Liver (tissue), 9 donors: ENCODE results near the gene HRC. TPM values are rescaled to one million over a fixed set of nuclear protein-coding genes. Genes with fewer than 3 reads are reported as not detected.

ENCODE experiments used
- DNase-seq: peaks from one replicate; pipeline ENCODE4 v3.0.0-alpha.2; 2017; ENCODE audit warnings: low spot score
- H3K27ac ChIP-seq, 2 donors: one replicate each; pipeline ENCODE4 v1.7.0; 2013; ENCODE audit warnings: inconsistent platforms in 2 of 2, low read length in 2 of 2, control low read depth in 1 of 2, low read depth in 1 of 2, mild to moderate bottlenecking in 1 of 2
- H3K27me3 ChIP-seq, 4 donors: one replicate each; pipeline versions ENCODE4 v1.6.1 to v1.7.0; 2013; ENCODE audit warnings: low read length in 3 of 4, inconsistent platforms in 1 of 4, mild to moderate bottlenecking in 1 of 4, moderate library complexity in 1 of 4; ENCODE audit not compliant: control insufficient read depth in 4 of 4, insufficient read depth in 4 of 4
- H3K36me3 ChIP-seq, 4 donors: one replicate each; pipeline versions ENCODE4 v1.6.1 to v1.7.0; 2013; ENCODE audit warnings: low read length in 3 of 4, mild to moderate bottlenecking in 3 of 4, low read depth in 1 of 4, moderate library complexity in 1 of 4; ENCODE audit not compliant: control insufficient read depth in 4 of 4, insufficient read depth in 3 of 4
- H3K4me1 ChIP-seq, 4 donors: one replicate each; pipeline versions ENCODE4 v1.6.1 to v1.7.0; 2013; ENCODE audit warnings: low read length in 3 of 4, mild to moderate bottlenecking in 3 of 4, moderate library complexity in 1 of 4; ENCODE audit not compliant: control insufficient read depth in 4 of 4, insufficient read depth in 4 of 4
- H3K4me3 ChIP-seq, 3 donors: one replicate each; pipeline versions ENCODE4 v1.6.1 to v1.7.0; 2013; ENCODE audit warnings: low read length in 3 of 3, control low read depth in 1 of 3, low read depth in 1 of 3, mild to moderate bottlenecking in 1 of 3
- H3K9ac ChIP-seq, 2 donors: one replicate each; pipeline ENCODE4 v1.7.0; 2013; ENCODE audit warnings: low read length in 2 of 2, mild to moderate bottlenecking in 2 of 2, moderate library complexity in 2 of 2, control low read depth in 1 of 2, low read depth in 1 of 2
- H3K9me3 ChIP-seq, 4 donors: one replicate each; pipeline versions ENCODE4 v1.6.1 to v1.7.0; 2013; ENCODE audit warnings: low read length in 3 of 4; ENCODE audit not compliant: control insufficient read depth in 4 of 4
- CTCF ChIP-seq: fragments of 150-350 bp; IDR thresholded peaks from 2 replicates; pipeline ENCODE4 v1.5.1; 2017; ENCODE audit warnings: improper control_type of control experiment, low read depth, low read length; ENCODE audit not compliant: missing input control
- EGR1 ChIP-seq, 2 donors: IDR thresholded peaks; 2 replicates each; pipeline ENCODE4 v1.6.1; 2016 to 2018; ENCODE audit warnings: antibody characterized with exemption in 2 of 2, low read depth in 2 of 2
- FOXA1 ChIP-seq: IDR thresholded peaks from 2 replicates; pipeline ENCODE4 v1.6.1; 2016; ENCODE audit warnings: antibody characterized with exemption
- FOXA2 ChIP-seq: IDR thresholded peaks from 2 replicates; pipeline ENCODE4 v1.6.1; 2016; ENCODE audit warnings: antibody characterized with exemption
- GABPA ChIP-seq, 2 donors: IDR thresholded peaks in 1 of 2; conservative IDR thresholded peaks in 1 of 2; 2 replicates each; pipeline ENCODE4 v1.6.1; 2016; ENCODE audit warnings: antibody characterized with exemption in 2 of 2, mild to moderate bottlenecking in 1 of 2, moderate library complexity in 1 of 2
- HNF4A ChIP-seq, 2 donors: conservative IDR thresholded peaks; 2 replicates each; pipeline ENCODE4 v1.6.1; 2016; ENCODE audit warnings: antibody characterized with exemption in 2 of 2, mild to moderate bottlenecking in 2 of 2
- HNF4G ChIP-seq: IDR thresholded peaks from 2 replicates; pipeline ENCODE4 v1.6.1; 2016; ENCODE audit warnings: antibody characterized with exemption
- JUND ChIP-seq, 2 donors: IDR thresholded peaks; 2 replicates each; pipeline ENCODE4 v1.6.1; 2016; ENCODE audit warnings: antibody characterized with exemption in 2 of 2
- NR2F2 ChIP-seq: IDR thresholded peaks from 2 replicates; pipeline ENCODE4 v1.6.1; 2016; ENCODE audit warnings: antibody characterized with exemption
- RAD21 ChIP-seq, 2 donors: IDR thresholded peaks; 2 replicates each; pipeline ENCODE4 v1.6.1; 2016; ENCODE audit warnings: antibody characterized with exemption in 2 of 2, mild to moderate bottlenecking in 2 of 2
- REST ChIP-seq: IDR thresholded peaks from 2 replicates; pipeline ENCODE4 v1.6.1; 2016; ENCODE audit warnings: antibody characterized with exemption, mild to moderate bottlenecking
- RXRA ChIP-seq, 2 donors: IDR thresholded peaks; 2 replicates each; pipeline ENCODE4 v1.6.1; 2017 to 2018; ENCODE audit warnings: antibody characterized with exemption in 2 of 2, mild to moderate bottlenecking in 1 of 2
- TAF1 ChIP-seq: conservative IDR thresholded peaks from 2 replicates; pipeline ENCODE4 v1.6.1; 2016; ENCODE audit warnings: antibody characterized with exemption, mild to moderate bottlenecking
- YY1 ChIP-seq: IDR thresholded peaks from 2 replicates; pipeline ENCODE4 v1.6.1; 2016; ENCODE audit warnings: antibody characterized with exemption, mild to moderate bottlenecking
- WGBS: extraction: QIAGEN DNeasy Blood & Tissue Kit; methylation state at CpG from one replicate; pipeline ENCODE4 v1.1.7; 2013; 5-methylcytosine and 5-hydroxymethylcytosine counted together
- polyA plus RNA-seq, 2 donors: library from polyadenylated mRNA; stranded (reverse) in 1 of 2; unstranded in 1 of 2; fragments of 200-250 nt in 1 of 2; fragments of >200 nt in 1 of 2; fragmentation: Nextera tagmentation in 1 of 2; extraction: Ambion mirVana in 1 of 2; gene quantifications; one replicate each; pipeline versions ENCODE4 v1.2.1 to v1.2.3, GENCODE V29; 2013 to 2015
- total RNA-seq, 2 donors: library from RNA; depleted of rRNA; stranded (reverse); fragments of >200 nt; gene quantifications; one replicate each; pipeline ENCODE4 v1.2.3, GENCODE V29; 2014
- TF ChIP-seq, protein P1 (sequence below): IDR thresholded peaks from 2 replicates; pipeline ENCODE4 v1.6.1; 2016; ENCODE audit warnings: antibody characterized with exemption
- TF ChIP-seq, protein P2 (sequence below): IDR thresholded peaks from 2 replicates; pipeline ENCODE4 v1.6.1; 2016; ENCODE audit warnings: antibody characterized with exemption
- donor health status: healthy.
- donor health status: healthy.
- donor health status: healthy.
- donor health status: healthy.
- donor health status: healthy.

The HRC gene
- total and polyA plus RNA-seq, 4 donors: 0.25 to 1.2 (median 0.84) TPM

- Histone ChIP-seq H3K9me3 (no peaks in the 10 kb centered on the region), H3K4me3 (no peak overlapping the region), H3K36me3 (peaks cover 0 to 36% (median 11%) of the 10 kb centered on the region in 4 donors), H3K27me3 (no peaks in the 10 kb centered on the region), H3K27ac (no peak overlapping the region), H3K4me1 (peaks cover 0 to 10% (median 5%) of the 10 kb centered on the region in 4 donors), H3K9ac (no peak overlapping the region)
- 47% methylated on average over 3 of the region's 3 CpGs for WGBS
- TF ChIP-seq RXRA (IDR thresholded peaks at IDR 0.05) (no peak), YY1 (no peak), HNF4G (no peak), CTCF (no peak), FOXA1 (no peak), TAF1 (no peak), HNF4A (conservative IDR thresholded peaks at IDR 0.05) (no peak), FOXA2 (no peak), RAD21 (IDR thresholded peaks at IDR 0.05) (no peak), REST (no peak)
- TF ChIP-seq, protein P1, sequence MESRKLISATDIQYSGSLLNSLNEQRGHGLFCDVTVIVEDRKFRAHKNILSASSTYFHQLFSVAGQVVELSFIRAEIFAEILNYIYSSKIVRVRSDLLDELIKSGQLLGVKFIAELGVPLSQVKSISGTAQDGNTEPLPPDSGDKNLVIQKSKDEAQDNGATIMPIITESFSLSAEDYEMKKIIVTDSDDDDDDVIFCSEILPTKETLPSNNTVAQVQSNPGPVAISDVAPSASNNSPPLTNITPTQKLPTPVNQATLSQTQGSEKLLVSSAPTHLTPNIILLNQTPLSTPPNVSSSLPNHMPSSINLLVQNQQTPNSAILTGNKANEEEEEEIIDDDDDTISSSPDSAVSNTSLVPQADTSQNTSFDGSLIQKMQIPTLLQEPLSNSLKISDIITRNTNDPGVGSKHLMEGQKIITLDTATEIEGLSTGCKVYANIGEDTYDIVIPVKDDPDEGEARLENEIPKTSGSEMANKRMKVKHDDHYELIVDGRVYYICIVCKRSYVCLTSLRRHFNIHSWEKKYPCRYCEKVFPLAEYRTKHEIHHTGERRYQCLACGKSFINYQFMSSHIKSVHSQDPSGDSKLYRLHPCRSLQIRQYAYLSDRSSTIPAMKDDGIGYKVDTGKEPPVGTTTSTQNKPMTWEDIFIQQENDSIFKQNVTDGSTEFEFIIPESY: no peak
- TF ChIP-seq, protein P2, sequence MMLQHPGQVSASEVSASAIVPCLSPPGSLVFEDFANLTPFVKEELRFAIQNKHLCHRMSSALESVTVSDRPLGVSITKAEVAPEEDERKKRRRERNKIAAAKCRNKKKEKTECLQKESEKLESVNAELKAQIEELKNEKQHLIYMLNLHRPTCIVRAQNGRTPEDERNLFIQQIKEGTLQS: no peak
- DNase-seq: no peak
Measured at GRCh38 chr19:49110567-49110966, 44.6 kb downstream of the HRC start.

DNA sequence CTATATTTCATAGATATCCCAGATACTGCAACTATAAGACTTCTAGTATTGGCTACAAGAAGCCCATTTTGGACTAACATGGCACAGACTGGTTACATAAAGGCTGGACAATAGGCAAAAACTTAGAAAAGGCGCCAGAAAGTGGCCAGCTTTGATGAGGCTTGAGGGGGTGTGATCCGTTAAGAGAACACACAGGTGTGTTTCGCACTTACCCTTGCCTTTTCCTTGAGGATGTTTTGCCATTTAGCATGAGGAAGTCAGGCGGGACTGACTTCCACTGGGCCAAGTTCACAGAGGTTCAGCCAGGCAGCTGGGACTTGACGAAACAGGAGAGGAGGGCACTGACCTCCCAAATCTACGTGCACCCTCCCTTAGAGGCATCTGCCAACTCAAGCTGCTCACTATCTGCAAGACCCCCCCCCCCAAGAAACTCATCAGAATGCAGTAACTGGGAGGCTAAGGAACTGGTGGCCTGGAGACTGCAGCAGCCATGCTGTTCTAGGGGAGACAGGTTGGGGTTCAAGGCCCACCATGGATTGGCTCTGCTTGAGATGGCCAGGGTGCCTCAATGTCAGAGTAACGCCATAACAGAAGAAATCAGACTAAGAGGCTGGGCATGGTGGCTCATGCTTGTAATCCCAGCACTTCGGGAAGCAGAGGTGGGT, 45.5 kb downstream of the HRC start:
- WGBS: 68% methylated on average over 8 of the region's 8 CpGs
- Histone ChIP-seq H3K4me1 (peaks cover 0 to 7% (median 4%) of the 10 kb centered on the region in 4 donors), H3K4me3 (no peak overlapping the region), H3K9ac (no peak overlapping the region), H3K36me3 (peaks cover 5 to 44% (median 15%) of the 10 kb centered on the region in 4 donors), H3K27ac (no peak overlapping the region), H3K9me3 (no peaks in the 10 kb centered on the region), H3K27me3 (no peaks in the 10 kb centered on the region)
- DNase-seq: no peak
- TF ChIP-seq JUND (IDR thresholded peaks at IDR 0.05): no peak
- no peak for TF ChIP-seq RAD21 (IDR thresholded peaks at IDR 0.05)
- TF ChIP-seq EGR1 (IDR thresholded peaks at IDR 0.05; ENCODE audit: low read depth in 2 of 2): no peak
- no peak for TF ChIP-seq GABPA (IDR thresholded peaks at IDR 0.05 in 1 of 2, conservative IDR thresholded peaks at IDR 0.05 in 1 of 2)
- TF ChIP-seq, protein P1: no peak
- TF ChIP-seq REST: no peak
- TF ChIP-seq NR2F2: no peak
- no peak for TF ChIP-seq TAF1
- TF ChIP-seq YY1: no peak
- no peak for TF ChIP-seq HNF4A (conservative IDR thresholded peaks at IDR 0.05)
- TF ChIP-seq, protein P2: no peak
